GM18505 (cell line): ENCODE measurements around the gene KRT82.
A peak's percentile ranks its signal among the peaks of the same experiment; 100 is the strongest.

Experiments
- ATAC-seq: cut with Tn5 transposase; IDR thresholded peaks from one replicate; pipeline ENCODE4 v1.9.1; 2021; ENCODE audit not compliant: unreplicated experiment
- POLR2A ChIP-seq: IDR thresholded peaks from 4 replicates; pipeline ENCODE4 v1.6.1; 2011; ENCODE audit warnings: borderline replicate concordance; ENCODE audit not compliant: insufficient read depth, insufficient read length; ENCODE audit errors: extremely low read depth

The KRT82 gene

DNA sequence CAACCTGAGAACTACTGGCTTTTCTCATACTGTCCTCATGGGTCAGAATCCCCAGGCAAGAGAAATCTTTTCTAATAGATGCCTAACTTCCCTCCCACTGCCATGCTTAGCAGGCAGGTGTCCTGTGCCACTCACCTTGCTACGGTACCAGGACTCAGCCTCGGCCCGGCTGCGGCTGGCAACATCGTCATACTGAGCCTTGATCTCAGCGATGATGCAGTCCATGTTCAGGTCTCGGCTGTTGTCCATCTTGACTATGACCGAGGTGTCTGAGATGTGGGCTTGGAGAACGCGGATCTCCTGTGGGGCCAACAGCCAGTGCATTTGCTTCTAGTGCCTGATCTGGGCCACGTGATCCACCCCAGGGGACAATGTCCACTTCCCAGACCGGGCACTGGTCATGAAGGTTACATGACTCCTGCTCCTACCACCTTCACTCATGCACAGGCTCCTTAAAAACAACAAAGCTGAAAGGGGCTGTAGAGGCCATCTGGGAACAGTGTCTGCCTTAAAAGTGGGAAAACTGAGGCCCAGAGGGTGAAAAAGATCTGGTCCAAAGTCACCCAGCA, 42.9 kb downstream of the KRT82 start:
- no peak for ATAC-seq
- TF ChIP-seq POLR2A: no peak

DNA sequence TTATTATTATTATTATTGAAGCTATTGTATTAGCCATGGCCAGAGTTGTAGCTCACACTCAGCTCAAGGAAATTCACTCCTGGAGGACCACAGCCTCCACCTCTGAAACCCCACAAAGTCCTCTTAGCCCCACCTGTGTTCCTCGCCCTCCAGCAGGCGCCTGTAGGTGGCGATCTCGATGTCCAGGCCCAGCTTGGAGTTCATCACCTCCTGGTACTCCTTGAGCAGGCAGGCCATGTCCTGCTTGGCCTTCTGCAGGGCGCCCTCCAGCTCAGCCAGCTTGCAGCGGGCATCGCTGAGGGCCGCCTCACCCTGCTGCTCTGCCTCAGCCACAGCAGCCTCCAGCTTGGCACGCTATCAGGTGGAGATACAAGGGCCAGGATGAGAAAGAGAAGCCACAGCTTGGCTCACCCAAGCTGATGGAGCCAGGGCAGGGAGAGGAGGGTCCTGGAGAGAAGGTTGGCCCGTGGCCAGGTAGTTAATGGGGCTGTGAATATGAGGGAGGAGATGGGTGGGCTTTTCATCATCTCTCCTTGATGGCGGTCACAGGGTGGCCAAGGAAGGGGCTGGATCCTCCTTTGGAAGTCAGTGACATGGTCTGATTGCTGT, 43.9 kb downstream of the KRT82 start:
- no peak for ATAC-seq
- no peak for TF ChIP-seq POLR2A

DNA sequence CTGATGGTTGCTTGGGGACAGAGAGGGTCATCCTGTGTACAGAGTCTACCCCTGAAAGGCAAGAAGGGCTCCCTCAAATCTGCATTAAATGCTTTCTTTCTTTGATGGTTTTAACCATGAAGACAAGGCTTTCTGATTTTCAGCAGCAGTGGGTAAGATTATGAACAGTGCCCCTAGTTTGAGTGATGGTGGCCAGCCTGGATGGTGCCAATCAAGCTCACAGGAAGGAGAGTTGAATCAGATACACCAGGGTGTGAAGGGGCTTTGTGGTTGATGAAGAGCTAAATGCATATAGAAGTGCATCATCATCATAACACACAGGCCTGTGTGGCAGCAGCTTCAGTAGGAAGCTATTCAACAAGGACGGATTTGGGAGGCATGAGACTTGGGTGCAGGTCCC, 44.6 kb downstream of the KRT82 start:
- TF ChIP-seq POLR2A: no peak
- ATAC-seq: no peak

DNA sequence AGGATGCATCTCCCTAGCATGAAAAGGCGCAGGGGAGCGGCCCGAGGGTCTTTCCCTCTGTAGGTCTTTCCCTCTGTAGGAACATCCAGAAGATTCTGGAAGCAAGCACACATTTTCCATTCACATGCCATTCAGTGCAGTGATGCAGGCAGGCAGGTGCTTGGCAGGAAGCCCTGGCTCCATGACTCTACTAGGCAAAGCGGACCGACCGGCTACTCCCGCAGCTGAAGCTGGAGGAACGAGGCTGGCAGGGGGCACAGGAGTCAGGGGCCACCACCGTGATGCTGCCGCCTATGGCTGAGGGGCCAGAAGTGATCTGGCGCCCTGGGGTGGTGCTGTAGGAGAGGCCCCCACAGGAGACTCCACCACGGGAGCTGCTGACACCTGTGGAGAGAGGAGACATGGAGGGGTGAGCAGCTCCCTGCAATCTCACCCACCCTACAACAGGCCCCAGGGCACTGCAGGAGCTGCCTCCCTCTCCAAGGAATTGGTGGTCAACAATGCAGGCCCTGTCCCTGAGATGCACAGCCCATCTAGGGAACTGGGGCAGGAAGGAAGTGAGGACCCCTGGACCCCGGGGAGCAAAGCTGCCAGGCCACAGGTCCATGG, 45.4 kb downstream of the KRT82 start:
- no peak for TF ChIP-seq POLR2A
- ATAC-seq: no peak

DNA sequence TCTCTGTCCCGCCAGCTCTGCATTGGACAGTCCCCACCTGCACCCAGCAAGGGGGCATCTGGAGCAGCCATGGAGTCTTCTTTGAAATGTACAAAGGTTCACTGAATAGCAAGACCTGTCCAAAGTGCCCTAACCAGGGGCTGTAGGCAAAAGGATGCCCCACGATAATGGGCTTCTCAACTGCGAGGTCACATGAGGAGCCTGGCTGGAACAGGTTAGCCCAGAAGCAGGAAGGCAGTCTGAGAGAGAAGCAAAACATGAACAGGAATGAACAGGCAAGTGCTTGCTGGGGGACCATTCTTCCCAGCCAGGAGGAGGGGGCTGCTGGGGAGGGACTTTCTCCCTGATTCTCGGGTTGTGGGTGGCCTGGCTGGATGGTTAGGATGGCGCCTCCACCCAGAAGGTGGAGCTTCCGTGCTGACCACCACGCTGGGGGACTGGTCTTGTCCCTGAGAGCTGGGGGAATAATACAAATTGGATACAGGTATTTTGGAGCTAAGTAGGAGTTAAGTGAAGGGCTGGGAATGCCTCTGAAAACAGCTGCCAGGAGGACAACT, 46.0 kb downstream of the KRT82 start:
- no peak for TF ChIP-seq POLR2A
- no peak for ATAC-seq

DNA sequence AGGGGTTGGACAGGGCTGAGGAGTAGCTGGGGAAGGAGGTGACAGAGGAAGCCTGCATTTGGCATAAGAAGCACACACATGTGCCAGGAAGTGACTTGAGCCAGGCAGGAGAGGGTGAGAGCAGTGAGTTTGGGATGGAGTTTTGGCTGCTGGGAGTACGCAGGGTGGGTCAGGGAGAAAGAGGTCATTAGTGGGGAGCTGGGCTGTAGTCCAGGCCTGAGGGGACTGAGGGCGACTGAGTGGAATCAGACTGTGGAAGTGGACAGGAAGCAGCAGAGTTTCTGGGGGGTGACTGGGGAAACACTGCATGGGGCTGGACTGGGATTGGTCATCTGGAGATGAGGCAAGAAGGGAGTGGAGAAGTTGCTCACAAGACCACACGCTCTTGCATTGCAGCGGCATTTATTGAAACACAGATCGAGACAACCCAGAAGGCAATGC, 46.5 kb downstream of the KRT82 start:
- ATAC-seq: no peak
- TF ChIP-seq POLR2A: no peak

DNA sequence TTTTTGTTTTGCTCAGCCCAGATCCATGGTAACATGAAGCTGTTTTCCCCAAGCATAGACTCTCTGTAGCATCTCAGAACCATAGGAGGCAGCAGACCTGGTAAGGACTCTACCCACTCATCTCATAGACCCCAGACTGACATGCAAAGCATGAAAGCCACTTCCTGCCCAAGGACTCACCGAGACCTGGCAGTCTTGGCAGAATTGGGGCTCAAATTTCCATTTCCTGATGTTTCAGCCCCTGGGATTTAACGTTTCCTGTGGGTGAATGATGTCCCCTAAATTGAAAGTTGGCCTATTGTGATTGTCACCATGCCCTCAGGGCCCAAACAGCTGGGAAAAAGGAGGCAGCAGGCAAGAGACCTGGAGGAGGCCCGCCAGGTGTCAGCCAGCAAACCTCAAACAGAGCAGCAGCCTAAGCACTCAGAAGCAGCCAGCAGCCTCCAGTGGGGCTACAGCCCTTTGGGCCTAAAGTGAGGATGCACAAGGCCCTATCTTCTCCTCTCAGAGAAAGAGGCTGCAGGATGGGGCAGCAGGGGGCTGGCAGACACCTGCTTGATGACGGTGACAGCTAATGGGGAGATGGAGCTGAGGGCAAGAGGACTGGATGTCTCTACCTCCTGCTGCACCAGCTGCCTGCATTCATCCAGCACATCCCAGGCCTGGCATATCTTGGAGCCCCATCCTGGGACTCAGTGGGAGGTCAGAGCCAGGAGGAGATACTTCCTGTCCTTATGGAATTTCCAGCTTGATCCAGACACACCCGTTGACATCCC, 47.4 kb downstream of the KRT82 start:
- peak; percentile 84 for ATAC-seq
- TF ChIP-seq POLR2A: no peak

DNA sequence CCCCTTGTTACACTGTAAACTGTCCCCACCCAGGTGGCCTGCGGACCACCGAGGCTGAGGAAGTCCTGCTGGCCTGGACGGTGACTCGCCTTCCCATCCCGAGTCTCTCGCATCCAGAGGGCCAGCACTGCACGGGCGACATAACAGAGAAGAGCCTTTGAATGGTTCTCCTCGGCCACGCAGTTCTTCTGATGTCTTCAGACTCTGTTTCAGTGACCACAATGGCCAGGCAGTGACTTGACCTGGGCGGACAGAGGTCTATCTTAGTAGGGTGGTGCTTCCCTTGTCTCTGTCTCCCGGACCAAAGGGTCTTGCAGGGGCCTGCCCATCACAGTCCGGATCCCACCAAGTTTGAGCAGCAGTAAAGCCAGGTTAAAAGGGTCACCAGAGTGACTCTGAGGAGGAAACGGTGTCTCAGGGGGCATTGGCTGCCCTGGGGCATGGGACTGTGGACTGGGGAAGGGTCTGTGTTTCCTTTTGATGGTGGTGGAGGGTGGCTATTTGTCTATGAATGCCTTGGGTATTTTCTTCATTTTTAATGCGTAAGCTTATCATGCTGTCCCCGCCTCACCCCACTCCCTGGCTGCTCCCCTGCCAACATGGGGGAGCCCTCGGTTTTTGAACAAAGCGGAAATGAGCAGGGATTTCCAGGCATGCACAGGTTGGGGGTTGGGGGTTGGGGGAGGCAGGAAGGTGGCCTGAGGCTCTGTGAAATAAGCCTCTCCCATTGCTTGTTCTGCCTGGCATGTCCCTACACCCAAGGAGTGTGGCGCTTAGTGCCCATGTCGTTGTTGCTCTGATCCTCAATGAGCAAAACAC, 49.2 kb downstream of the KRT82 start:
- ATAC-seq: no peak
- TF ChIP-seq POLR2A: no peak

DNA sequence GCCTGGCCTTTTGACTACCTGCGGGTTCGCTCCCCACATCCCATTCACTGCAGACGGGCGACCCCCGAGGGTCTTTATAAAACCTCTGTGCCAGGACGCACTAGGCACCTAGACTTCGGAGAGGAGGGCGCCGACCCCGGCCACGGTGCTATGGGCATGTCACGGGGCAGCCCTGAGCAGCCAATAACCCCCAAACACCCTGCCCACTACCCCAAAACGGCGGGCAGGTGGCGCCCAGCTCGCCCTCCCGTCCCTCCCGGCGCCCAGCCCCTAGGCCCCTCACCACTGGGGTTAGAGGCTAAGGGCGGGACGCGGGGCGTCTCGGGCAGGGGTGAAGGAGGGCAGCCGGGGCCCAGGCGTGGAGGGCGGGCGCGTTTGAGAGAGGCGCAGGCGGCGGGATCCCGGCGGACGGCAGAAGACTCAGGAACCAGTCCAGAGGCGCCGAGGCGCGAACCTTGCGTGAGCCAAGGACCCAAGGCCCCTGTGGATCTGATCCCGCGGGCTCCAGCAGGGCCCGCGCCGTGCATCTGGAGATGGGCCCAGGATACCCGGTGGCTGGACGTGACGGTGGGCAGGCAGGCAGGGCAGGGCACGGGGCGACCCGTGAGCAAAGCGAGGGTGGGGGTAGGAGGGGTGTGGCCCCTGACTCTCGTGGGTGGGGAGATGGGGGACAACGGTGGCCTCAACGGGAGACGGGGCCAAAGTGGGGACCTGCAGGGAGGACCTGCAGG, 49.9 kb downstream of the KRT82 start:
- ATAC-seq: no peak
- no peak for TF ChIP-seq POLR2A

DNA sequence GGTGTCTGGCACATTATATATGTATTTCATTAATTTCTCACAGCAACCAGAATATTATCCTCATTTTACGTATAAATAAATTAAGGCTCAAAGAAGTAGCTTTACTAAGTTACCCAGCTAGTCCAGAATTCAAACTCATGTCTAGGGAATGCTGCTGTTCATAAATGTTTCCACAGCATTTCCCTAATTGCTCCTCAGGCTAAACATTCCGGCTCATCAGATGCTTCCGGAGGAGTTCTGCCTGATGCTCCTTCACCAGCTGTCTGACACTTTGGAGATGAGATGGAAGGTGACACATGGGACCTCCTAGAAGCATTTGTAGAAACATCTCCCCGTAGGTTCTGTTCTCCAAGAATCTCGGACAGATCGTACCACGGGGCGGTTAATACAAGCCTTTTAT, 51.0 kb downstream of the KRT82 start:
- TF ChIP-seq POLR2A: no peak
- ATAC-seq: no peak

DNA sequence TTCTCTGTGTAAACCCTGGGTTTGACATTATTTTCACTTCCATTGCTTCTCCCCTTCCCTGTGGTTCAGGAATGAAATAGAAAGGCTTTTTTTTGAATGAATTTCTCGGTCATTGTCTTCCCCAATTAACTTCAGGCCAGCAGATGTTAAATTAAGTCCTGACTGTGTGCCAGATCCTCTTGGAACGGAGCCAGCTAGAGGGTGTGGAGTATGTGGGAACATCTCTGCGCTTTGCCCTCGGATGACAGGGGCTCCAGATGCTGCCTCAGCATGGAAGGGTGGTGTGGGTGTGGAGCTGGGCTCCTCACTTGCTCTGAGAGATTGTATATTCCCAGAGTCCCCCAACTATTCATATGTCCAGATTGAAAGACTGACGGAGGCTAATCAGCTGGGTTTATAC, 51.9 kb downstream of the KRT82 start:
- TF ChIP-seq POLR2A: no peak
- ATAC-seq: no peak

DNA sequence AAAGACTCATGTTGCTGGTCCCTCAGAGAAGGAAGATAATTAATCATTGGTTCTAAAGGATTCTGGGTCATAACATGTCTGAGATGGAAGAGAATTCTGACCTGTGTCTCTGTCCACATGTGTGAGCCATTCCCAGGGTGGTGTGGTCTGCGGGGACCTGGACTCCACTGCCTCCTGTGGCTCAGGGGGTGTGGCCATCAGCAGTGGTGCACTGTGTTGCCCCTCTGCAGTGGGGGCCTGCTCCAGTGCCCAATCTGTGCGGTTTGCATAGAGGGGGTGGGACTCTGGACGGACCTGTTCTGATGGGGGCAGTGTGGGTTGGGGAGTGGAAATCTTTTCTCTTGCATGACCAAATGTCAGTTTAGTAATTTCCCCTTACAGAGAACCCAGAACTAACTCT, 52.4 kb downstream of the KRT82 start:
- no peak for ATAC-seq
- no peak for TF ChIP-seq POLR2A

DNA sequence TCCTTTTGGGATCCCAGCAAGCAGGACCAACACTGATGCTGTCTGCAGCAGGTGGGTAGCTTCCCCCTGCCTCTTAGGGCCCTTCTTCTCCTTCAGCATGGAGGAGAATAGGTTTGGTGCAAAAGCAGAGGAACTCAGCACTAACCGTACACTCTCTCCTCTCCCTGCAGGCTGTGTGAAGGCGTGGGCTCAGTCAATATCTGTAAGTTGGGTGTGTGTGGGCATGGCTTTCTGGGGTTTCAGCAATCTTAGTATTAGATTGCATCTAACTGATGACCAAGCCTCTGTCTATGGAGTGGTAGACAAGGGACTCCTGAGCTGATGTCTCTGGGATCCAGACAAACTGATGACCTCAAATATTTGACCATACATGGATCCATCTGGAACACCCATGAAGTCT, 53.2 kb downstream of the KRT82 start:
- no peak for TF ChIP-seq POLR2A

More for the DNA sequence above, 53.2 kb downstream of the KRT82 start:
- ATAC-seq: no peak
